Keratinocyte (primary cell): Measurements from ENCODE around the gene IGFBP5. TPM values are rescaled to one million over a fixed set of nuclear protein-coding genes. Genes with fewer than 3 reads are reported as not detected.

Experiments used
- DNase-seq: peaks from one replicate; pipeline ENCODE4 v3.0.0-alpha.2; 2011; ENCODE audit warnings: low read depth, missing footprints, low spot score
- FAIRE-seq: peaks from 2 replicates; lab custom pipeline; 2011; peaks lifted over from hg19 to GRCh38; lab: Jason Lieb, UNC
- H2AFZ ChIP-seq: 2 replicates; pipeline ENCODE4 v1.6.0; 2012; ENCODE audit warnings: low read length, control low read depth, inconsistent platforms; ENCODE audit not compliant: control insufficient read depth
- H3K27ac ChIP-seq: 2 replicates; pipeline ENCODE4 v1.5.1; 2011; ENCODE audit warnings: low read length; ENCODE audit not compliant: control insufficient read depth, insufficient read depth
- H3K27me3 ChIP-seq: 3 replicates; pipeline ENCODE4 v1.6.0; 2011; ENCODE audit warnings: low read length; ENCODE audit not compliant: control insufficient read depth, insufficient read depth; ENCODE audit errors: extremely low read depth
- H3K36me3 ChIP-seq, 2 experiments: 2 replicates in 1 of 2; 3 replicates in 1 of 2; pipeline ENCODE4 v1.5.1; 2011; ENCODE audit warnings: low read length in 2 of 2, mild to moderate bottlenecking in 1 of 2; ENCODE audit not compliant: control insufficient read depth in 2 of 2, insufficient read depth in 2 of 2; ENCODE audit errors: extremely low read depth in 1 of 2
- H3K4me1 ChIP-seq: 3 replicates; pipeline ENCODE4 v1.5.1; 2011; ENCODE audit warnings: low read length; ENCODE audit not compliant: control insufficient read depth, insufficient read depth; ENCODE audit errors: extremely low read depth
- H3K4me2 ChIP-seq: 3 replicates; pipeline ENCODE4 v1.6.0; 2011; ENCODE audit warnings: low read depth, low read length; ENCODE audit not compliant: control insufficient read depth, insufficient read depth; ENCODE audit errors: extremely low read depth
- H3K4me3 ChIP-seq, 3 experiments: fragments of 200-600 bp in 1 of 3; sonication (generic) in 1 of 3; 2 replicates in 2 of 3; 3 replicates in 1 of 3; pipeline ENCODE4 v1.5.1; 2011 to 2016; ENCODE audit warnings: low read length in 3 of 3, mild to moderate bottlenecking in 3 of 3, control low read depth in 2 of 3, inconsistent platforms in 1 of 3, low read depth in 1 of 3, mixed read lengths in 1 of 3, mixed run types in 1 of 3, moderate library complexity in 1 of 3; ENCODE audit not compliant: control insufficient read depth in 2 of 3, insufficient read depth in 2 of 3; ENCODE audit errors: extremely low read depth in 1 of 3
- H3K79me2 ChIP-seq: 2 replicates; pipeline ENCODE4 v1.6.0; 2012; ENCODE audit warnings: low read length; ENCODE audit not compliant: control insufficient read depth, insufficient read depth
- H3K9ac ChIP-seq: 3 replicates; pipeline ENCODE4 v1.6.0; 2011; ENCODE audit warnings: low read length; ENCODE audit not compliant: control insufficient read depth, insufficient read depth; ENCODE audit errors: extremely low read depth
- H3K9me1 ChIP-seq: 3 replicates; pipeline ENCODE4 v1.6.0; 2011; ENCODE audit warnings: low read length; ENCODE audit not compliant: control insufficient read depth, insufficient read depth; ENCODE audit errors: extremely low read depth
- H3K9me3 ChIP-seq: 2 replicates; pipeline ENCODE4 v1.5.1; 2012; ENCODE audit warnings: low read depth, low read length; ENCODE audit not compliant: control insufficient read depth
- H4K20me1 ChIP-seq: 3 replicates; pipeline ENCODE4 v1.6.0; 2011; ENCODE audit warnings: low read length; ENCODE audit not compliant: control insufficient read depth, insufficient read depth; ENCODE audit errors: extremely low read depth
- CTCF ChIP-seq, 3 experiments: IDR thresholded peaks in 1 of 3; conservative IDR thresholded peaks in 1 of 3; optimal IDR thresholded peaks in 1 of 3; 2 replicates in 2 of 3; 3 replicates in 1 of 3; pipeline versions ENCODE3 to v1.5.1; 2011; ENCODE audit warnings: low read length in 3 of 3, mild to moderate bottlenecking in 3 of 3, moderate library complexity in 2 of 3, control low read depth in 1 of 3, inconsistent platforms in 1 of 3; ENCODE audit not compliant: insufficient read depth in 2 of 3; ENCODE audit errors: extremely low read depth in 1 of 3
- EZH2 ChIP-seq: IDR thresholded peaks from one replicate; pipeline ENCODE4 v1.6.1; 2012; ENCODE audit warnings: inconsistent platforms, mild to moderate bottlenecking, low read length, moderate library complexity
- dilution Hi-C: fragments of 300-500 bp; cut with MboI; formaldehyde crosslinking; loops from one replicate; pipeline ENCODE4 v1.7.0; 2020; ENCODE audit warnings: low sequenced_read_pairs; ENCODE audit not compliant: extremely low pct_ligation_motif_present
- polyA plus RNA-seq, 5 experiments: library from polyadenylated mRNA; depleted of rRNA in 3 of 5; stranded (reverse) in 3 of 5; stranded (forward) in 1 of 5; unstranded in 1 of 5; fragments of >200 nt; gene quantifications; 1 replicate in 1 of 5; 2 replicates in 3 of 5; 3 replicates in 1 of 5; pipeline versions ENCODE4 v1.2.1 to v1.2.3, GENCODE V29; 2011 to 2012; ENCODE audit warnings: missing spikeins in 2 of 5, low read depth in 1 of 5, low replicate concordance in 1 of 5

IGFBP5 gene
- polyA plus RNA-seq, 1 donor (not counting 4 experiments of a cell fraction or from before 2014, with no cell fraction given) = 1.1 TPM

GRCh38 chr2:216683846-216684245, 11.5 kb downstream of the IGFBP5 start:
- Histone ChIP-seq H3K36me3 (no peaks in the 10 kb centered on the region), H3K4me1 (peaks cover 38% of the 10 kb centered on the region), H3K9me1 (no peaks in the 10 kb centered on the region), H3K4me2 (no peak overlapping the region), H3K4me3 (no peak overlapping the region), H3K79me2 (no peaks in the 10 kb centered on the region), H3K9me3 (no peaks in the 10 kb centered on the region), H3K27ac (peak overlapping the region; percentile 19), H4K20me1 (no peaks in the 10 kb centered on the region), H2AFZ (no peak overlapping the region), H3K9ac (no peak overlapping the region), H3K27me3 (no peaks in the 10 kb centered on the region)
- no peak for TF ChIP-seq EZH2
- FAIRE-seq (peak; percentile 99), DNase-seq (peak; percentile 77)
- dilution Hi-C loops = no loop called here

GRCh38 chr2:216681683-216682082, 13.7 kb downstream of the IGFBP5 start:
- Histone ChIP-seq H3K4me1 (peaks cover 33% of the 10 kb centered on the region), H3K79me2 (no peaks in the 10 kb centered on the region), H2AFZ (no peak overlapping the region), H3K9ac (no peak overlapping the region), H3K27me3 (no peaks in the 10 kb centered on the region), H3K9me1 (no peaks in the 10 kb centered on the region), H3K27ac (peak overlapping the region; percentile 4), H3K4me2 (peak overlapping the region; percentile 40), H3K9me3 (no peaks in the 10 kb centered on the region), H4K20me1 (no peaks in the 10 kb centered on the region), H3K36me3 (no peaks in the 10 kb centered on the region), H3K4me3 (peak overlapping the region in 1 of 3 experiments; percentile 8)
- dilution Hi-C loops = no loop called here
- FAIRE-seq = no peak
- no peak for DNase-seq
- TF ChIP-seq CTCF (optimal IDR thresholded peaks at IDR 0.05 in 1 of 3, IDR thresholded peaks at IDR 0.05 in 1 of 3, conservative IDR thresholded peaks at IDR 0.05 in 1 of 3; ENCODE audit: extremely low read depth in 1 of 3, insufficient read depth in 2 of 3, low read length in 3 of 3) (no peak), EZH2 (no peak)

GRCh38 chr2:216680951-216681629, 14.3 kb downstream of the IGFBP5 start:
- Histone ChIP-seq H4K20me1 (no peaks in the 10 kb centered on the region), H3K36me3 (no peaks in the 10 kb centered on the region), H3K9ac (no peak overlapping the region), H3K9me3 (no peaks in the 10 kb centered on the region), H3K27me3 (peaks cover 2% of the 10 kb centered on the region), H2AFZ (no peak overlapping the region), H3K27ac (no peak overlapping the region), H3K9me1 (no peaks in the 10 kb centered on the region), H3K4me2 (no peak overlapping the region), H3K4me1 (peaks cover 33% of the 10 kb centered on the region), H3K79me2 (no peaks in the 10 kb centered on the region), H3K4me3 (no peak overlapping the region)
- dilution Hi-C loops = no loop called here
- no peak for FAIRE-seq
- TF ChIP-seq EZH2 = no peak
- TF ChIP-seq CTCF (optimal IDR thresholded peaks at IDR 0.05 in 1 of 3, IDR thresholded peaks at IDR 0.05 in 1 of 3, conservative IDR thresholded peaks at IDR 0.05 in 1 of 3; ENCODE audit: extremely low read depth in 1 of 3, insufficient read depth in 2 of 3, low read length in 3 of 3) = no peak
- DNase-seq = no peak
